ENCODE measurements around the gene NELFB. TPM values are rescaled to one million over a fixed set of nuclear protein-coding genes. Genes with fewer than 3 reads are reported as not detected.

The NELFB gene
- total and polyA plus RNA-seq, 2 donors (not counting 1 experiment from before 2014, with no cell fraction given): 53.7 to 55.8 TPM

- no peak overlapping the region for H3K27ac ChIP-seq (ENCODE audit: low read length in 2 of 2)
- H3K27ac Mint-ChIP-seq: no peak overlapping the region
- no peak overlapping the region for H3K9ac ChIP-seq (ENCODE audit: low read length)
- ATAC-seq (ENCODE audit: low read depth) (no peak), DNase-seq (no peak)
- H4K20me1 ChIP-seq (ENCODE audit: control insufficient read depth, insufficient read depth, low read length, poor library complexity, severe bottlenecking): no peaks in the 10 kb centered on the region
- H3K9me3 ChIP-seq (ENCODE audit: control extremely low read depth in 1 of 3, control insufficient read depth in 2 of 3, insufficient read depth in 1 of 3, low read length in 2 of 3): peaks cover 0 to 10% (median 0%) of the 10 kb centered on the region in 3 donors
- peaks cover 25 to 35% of the 10 kb centered on the region in 2 donors for H3K4me1 ChIP-seq (ENCODE audit: control insufficient read depth in 2 of 2, insufficient read depth in 2 of 2, low read length in 2 of 2)
- no peak for TF ChIP-seq CTCF (IDR thresholded peaks at IDR 0.05)
- TF ChIP-seq EZH2 (IDR thresholded peaks at IDR 0.05; ENCODE audit: borderline replicate concordance, insufficient read depth, low read depth, low read length, poor library complexity, severe bottlenecking): no peak
- no peaks in the 10 kb centered on the region for H3K79me2 ChIP-seq (ENCODE audit: control insufficient read depth, insufficient read depth, low read length)
- no peaks in the 10 kb centered on the region for H3K27me3 Mint-ChIP-seq
- no peaks in the 10 kb centered on the region for H3K36me3 ChIP-seq (replicated peaks in 1 of 2; ENCODE audit: control extremely low read depth in 1 of 2, control insufficient read depth in 1 of 2, extremely low read depth in 1 of 2, insufficient read depth in 2 of 2, low read length in 1 of 2)
- peaks cover 13% of the 10 kb centered on the region for H3K4me1 Mint-ChIP-seq
- ChIA-PET POLR2A (no interaction called here), CTCF (interaction anchor here (1.9 to 2.6 kb wide), 2 partner anchors 13 to 15 kb away, joined by 7 to 12 read pairs; partner anchors contain the start of gene NRARP)
- WGBS (ENCODE audit: insufficient coverage): 95% methylated on average over 18 of the region's 19 CpGs
- H3K9me3 Mint-ChIP-seq (ENCODE audit: insufficient read depth): no peaks in the 10 kb centered on the region
- no peak overlapping the region for H3K4me3 ChIP-seq (ENCODE audit: control extremely low read depth in 1 of 5, extremely low read depth in 1 of 5, insufficient read depth in 1 of 5, low read depth in 2 of 5, low read length in 4 of 5)
- H2AFZ ChIP-seq (ENCODE audit: insufficient read depth, low read depth, low read length, poor library complexity, severe bottlenecking): peak overlapping the region; percentile 74
- peak overlapping the region; percentile 29 for H3K4me3 Mint-ChIP-seq
- intact Hi-C loops (cut with micrococcal nuclease): no loop called here
- peak overlapping the region; percentile 77 for H3K4me2 ChIP-seq (replicated peaks; ENCODE audit: low read depth, low read length, poor library complexity, severe bottlenecking)
- H3K27me3 ChIP-seq (replicated peaks in 1 of 4; ENCODE audit: control extremely low read depth in 1 of 4, control insufficient read depth in 3 of 4, insufficient read depth in 4 of 4, low read length in 3 of 4): peaks cover 0 to 11% (median 4%) of the 10 kb centered on the region in 4 experiments
Measured at GRCh38 chr9:137317021-137317717, 62.0 kb downstream of the NELFB start.

Data from B cell (primary cell).